ENCODE measurements around the gene AOPEP.
"Not testable (repeated sequence)": the region's sequence is repeated elsewhere in the genome, so short reads cannot be mapped to it uniquely, and the experiment has no call there.

Gene AOPEP

GRCh38 chr9:94931036-94931633 lies 204.6 kb downstream of the AOPEP start:
- H3K4me1 ChIP-seq (ENCODE audit: insufficient read depth, low read length): no peaks in the 10 kb centered on the region

DNA sequence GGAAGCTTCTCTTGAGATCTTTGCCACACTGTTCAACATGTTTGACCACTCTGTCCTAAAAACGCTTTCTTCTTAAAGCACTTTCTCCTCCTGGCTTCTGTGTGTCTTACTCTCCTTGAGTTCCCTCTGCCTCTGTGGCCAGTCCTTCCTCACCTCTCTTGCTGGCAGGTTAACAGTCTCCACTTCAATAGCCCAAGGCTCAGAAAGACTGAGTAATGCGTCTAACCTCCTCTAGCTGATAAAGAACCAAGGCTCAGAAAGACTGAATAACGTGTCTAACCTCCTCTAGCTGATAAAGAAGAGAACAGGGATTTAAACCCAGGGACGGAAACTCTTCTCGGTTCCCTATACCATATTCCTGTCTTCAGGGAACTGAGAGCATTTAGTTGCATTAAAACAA lies 205.2 kb downstream of the AOPEP start:
- Histone ChIP-seq H3K27me3 (ENCODE audit: insufficient read depth, low read length) (no peaks in the 10 kb centered on the region), H3K4me1 (ENCODE audit: insufficient read depth, low read length) (no peaks in the 10 kb centered on the region), H3K9ac (ENCODE audit: low read depth, low read length) (no peak overlapping the region), H3K27ac (ENCODE audit: low read length) (no peak overlapping the region), H3K4me3 (ENCODE audit: low read length) (no peak overlapping the region), H3K36me3 (ENCODE audit: insufficient read depth, low read depth, low read length) (no peaks in the 10 kb centered on the region), H3K9me3 (ENCODE audit: insufficient read depth, low read depth, low read length) (no peaks in the 10 kb centered on the region)

More at GRCh38 chr9:94931036-94931633, 204.6 kb downstream of the AOPEP start:
- Histone ChIP-seq H3K27me3 (ENCODE audit: insufficient read depth, low read length) (no peaks in the 10 kb centered on the region), H3K4me3 (ENCODE audit: low read length) (no peak overlapping the region), H3K36me3 (ENCODE audit: insufficient read depth, low read depth, low read length) (no peaks in the 10 kb centered on the region), H3K9ac (ENCODE audit: low read depth, low read length) (no peak overlapping the region), H3K27ac (ENCODE audit: low read length) (no peak overlapping the region), H3K9me3 (ENCODE audit: insufficient read depth, low read depth, low read length) (no peaks in the 10 kb centered on the region)

GRCh38 chr9:94932652-94933510 lies 206.4 kb downstream of the AOPEP start:
- Histone ChIP-seq H3K4me3 (ENCODE audit: low read length) (no peak overlapping the region), H3K9me3 (ENCODE audit: insufficient read depth, low read depth, low read length) (no peaks in the 10 kb centered on the region), H3K4me1 (ENCODE audit: insufficient read depth, low read length) (no peaks in the 10 kb centered on the region), H3K27ac (ENCODE audit: low read length) (no peak overlapping the region), H3K36me3 (ENCODE audit: insufficient read depth, low read depth, low read length) (no peaks in the 10 kb centered on the region), H3K9ac (ENCODE audit: low read depth, low read length) (no peak overlapping the region), H3K27me3 (ENCODE audit: insufficient read depth, low read length) (no peaks in the 10 kb centered on the region)

GRCh38 chr9:94933511-94933828 lies 207.0 kb downstream of the AOPEP start:
- no peak overlapping the region for H3K4me3 ChIP-seq (ENCODE audit: low read length)
- H3K27ac ChIP-seq (ENCODE audit: low read length): no peak overlapping the region
- H3K9me3 ChIP-seq (ENCODE audit: insufficient read depth, low read depth, low read length): no peaks in the 10 kb centered on the region
- H3K36me3 ChIP-seq (ENCODE audit: insufficient read depth, low read depth, low read length): no peaks in the 10 kb centered on the region
- no peaks in the 10 kb centered on the region for H3K27me3 ChIP-seq (ENCODE audit: insufficient read depth, low read length)
- H3K9ac ChIP-seq (ENCODE audit: low read depth, low read length): no peak overlapping the region
- peaks cover 5% of the 10 kb centered on the region; the same call in 1 of the 2 replicates for H3K4me1 ChIP-seq (ENCODE audit: insufficient read depth, low read length)

DNA sequence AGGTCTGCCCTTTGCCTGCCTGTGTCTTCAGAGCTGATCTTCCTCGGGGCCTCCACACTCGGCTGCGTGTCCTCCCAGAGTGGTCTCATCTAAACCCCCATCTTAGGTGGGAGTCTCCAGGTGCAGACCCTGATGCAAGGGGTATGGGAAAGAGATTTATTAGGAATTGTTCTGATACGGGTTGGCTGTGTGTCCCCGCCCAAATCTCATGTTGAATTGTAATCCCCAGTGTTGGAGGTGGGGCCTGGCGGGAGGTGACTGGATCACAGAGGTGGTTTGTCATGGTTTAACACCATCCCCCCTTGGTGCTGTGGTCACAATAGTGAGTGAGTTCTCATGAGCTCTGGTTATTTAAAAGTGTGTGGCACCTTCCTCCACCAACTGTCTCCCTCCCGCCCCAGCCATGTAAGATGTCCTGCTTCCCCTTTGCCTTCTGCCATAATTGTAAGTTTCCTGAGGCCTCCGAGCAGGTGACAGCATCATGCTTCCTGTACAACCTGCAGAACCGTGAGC lies 208.4 kb downstream of the AOPEP start:
- Histone ChIP-seq H3K9ac (ENCODE audit: low read depth, low read length) (no peak overlapping the region), H3K4me3 (ENCODE audit: low read length) (no peak overlapping the region), H3K36me3 (ENCODE audit: insufficient read depth, low read depth, low read length) (no peaks in the 10 kb centered on the region), H3K27me3 (ENCODE audit: insufficient read depth, low read length) (no peaks in the 10 kb centered on the region), H3K27ac (ENCODE audit: low read length) (no peak overlapping the region), H3K4me1 (ENCODE audit: insufficient read depth, low read length) (peaks cover 7% of the 10 kb centered on the region; the same call in 1 of the 2 replicates), H3K9me3 (ENCODE audit: insufficient read depth, low read depth, low read length) (no peaks in the 10 kb centered on the region)

DNA sequence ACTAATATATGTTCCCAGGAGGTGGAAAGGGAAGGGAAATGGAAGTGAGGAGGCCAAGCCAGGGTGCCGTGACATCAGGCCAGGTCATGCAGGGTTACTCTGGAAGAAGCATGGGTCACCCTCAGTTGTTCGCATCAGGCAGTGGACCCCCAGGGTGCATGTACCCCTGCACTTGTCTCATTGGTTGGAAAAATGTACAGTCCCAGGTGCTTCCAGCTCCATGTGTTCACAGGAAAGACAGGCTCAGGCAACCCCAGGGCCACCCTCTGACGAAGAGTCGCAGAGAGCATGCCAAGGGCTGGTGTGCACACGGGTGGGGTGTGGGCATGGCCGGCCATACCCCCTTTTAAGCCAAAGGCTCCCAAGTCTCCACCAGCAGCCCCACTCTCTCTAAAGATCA lies 208.9 kb downstream of the AOPEP start:
- no peaks in the 10 kb centered on the region for H3K9me3 ChIP-seq (ENCODE audit: insufficient read depth, low read depth, low read length)
- no peaks in the 10 kb centered on the region for H3K36me3 ChIP-seq (ENCODE audit: insufficient read depth, low read depth, low read length)
- H3K4me1 ChIP-seq (ENCODE audit: insufficient read depth, low read length): peaks cover 7% of the 10 kb centered on the region; the same call in 1 of the 2 replicates
- H3K4me3 ChIP-seq (ENCODE audit: low read length): no peak overlapping the region
- no peak overlapping the region for H3K27ac ChIP-seq (ENCODE audit: low read length)
- no peaks in the 10 kb centered on the region for H3K27me3 ChIP-seq (ENCODE audit: insufficient read depth, low read length)
- H3K9ac ChIP-seq (ENCODE audit: low read depth, low read length): no peak overlapping the region

GRCh38 chr9:94936419-94936818 lies 209.9 kb downstream of the AOPEP start:
- no peaks in the 10 kb centered on the region for H3K9me3 ChIP-seq (ENCODE audit: insufficient read depth, low read depth, low read length)
- no peak overlapping the region for H3K9ac ChIP-seq (ENCODE audit: low read depth, low read length)
- no peaks in the 10 kb centered on the region for H3K36me3 ChIP-seq (ENCODE audit: insufficient read depth, low read depth, low read length)
- no peaks in the 10 kb centered on the region for H3K27me3 ChIP-seq (ENCODE audit: insufficient read depth, low read length)
- peaks cover 7% of the 10 kb centered on the region; the same call in 1 of the 2 replicates for H3K4me1 ChIP-seq (ENCODE audit: insufficient read depth, low read length)
- H3K27ac ChIP-seq (ENCODE audit: low read length): no peak overlapping the region
- no peak overlapping the region for H3K4me3 ChIP-seq (ENCODE audit: low read length)

DNA sequence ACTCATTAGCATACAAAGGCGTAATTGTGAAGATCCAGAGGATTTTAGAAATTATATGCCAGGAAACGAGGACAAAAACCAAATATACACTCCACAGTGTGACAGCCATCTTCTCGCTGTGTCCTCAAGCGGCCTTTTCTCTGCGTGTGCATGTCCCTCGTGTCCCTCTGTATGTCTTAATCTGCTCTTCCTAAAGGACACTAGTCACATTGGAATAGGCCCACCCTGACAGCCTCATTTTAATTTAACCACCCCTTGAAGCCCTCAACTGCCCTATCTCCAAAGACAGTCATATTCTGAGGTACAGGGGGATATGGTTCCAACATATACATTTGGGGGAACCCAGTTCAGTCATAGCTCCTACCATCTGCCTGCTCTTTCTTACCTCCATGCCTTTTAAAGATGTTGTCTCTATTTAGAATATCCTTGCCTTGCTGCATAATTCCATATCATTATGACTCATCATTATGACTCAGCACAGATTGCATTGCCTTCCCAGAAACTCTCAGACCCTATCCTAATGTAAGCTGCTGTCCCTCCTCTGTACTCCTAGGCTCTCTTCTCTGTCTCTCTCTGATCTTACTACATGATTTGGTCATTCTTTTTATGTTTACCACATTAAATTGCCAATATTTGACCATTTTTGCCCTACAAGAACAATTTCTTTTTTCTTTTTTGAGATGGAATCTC lies 210.9 kb downstream of the AOPEP start:
- Histone ChIP-seq H3K4me1 (ENCODE audit: insufficient read depth, low read length) (peaks cover 7% of the 10 kb centered on the region; the same call in 1 of the 2 replicates), H3K9ac (ENCODE audit: low read depth, low read length) (no peak overlapping the region), H3K4me3 (ENCODE audit: low read length) (no peak overlapping the region), H3K36me3 (ENCODE audit: insufficient read depth, low read depth, low read length) (no peaks in the 10 kb centered on the region), H3K9me3 (ENCODE audit: insufficient read depth, low read depth, low read length) (no peaks in the 10 kb centered on the region), H3K27ac (ENCODE audit: low read length) (no peak overlapping the region), H3K27me3 (ENCODE audit: insufficient read depth, low read length) (no peaks in the 10 kb centered on the region)

- Histone ChIP-seq H3K27me3 (ENCODE audit: insufficient read depth, low read length) (no peaks in the 10 kb centered on the region), H3K36me3 (ENCODE audit: insufficient read depth, low read depth, low read length) (no peaks in the 10 kb centered on the region), H3K4me1 (ENCODE audit: insufficient read depth, low read length) (peaks cover 7% of the 10 kb centered on the region; the same call in 1 of the 2 replicates), H3K27ac (ENCODE audit: low read length) (no peak overlapping the region), H3K9me3 (ENCODE audit: insufficient read depth, low read depth, low read length) (no peaks in the 10 kb centered on the region), H3K9ac (ENCODE audit: low read depth, low read length) (no peak overlapping the region), H3K4me3 (ENCODE audit: low read length) (no peak overlapping the region)
These were observed 211.9 kb downstream of the AOPEP start for GRCh38 chr9:94938384-94938783.

- H3K4me1 ChIP-seq (ENCODE audit: insufficient read depth, low read length); H3K27me3 ChIP-seq (ENCODE audit: insufficient read depth, low read length); H3K9ac ChIP-seq (ENCODE audit: low read depth, low read length); H3K27ac ChIP-seq (ENCODE audit: low read length); H3K9me3 ChIP-seq (ENCODE audit: insufficient read depth, low read depth, low read length); H3K36me3 ChIP-seq (ENCODE audit: insufficient read depth, low read depth, low read length); H3K4me3 ChIP-seq (ENCODE audit: low read length): not testable (repeated sequence)
These were observed 213.8 kb downstream of the AOPEP start for GRCh38 chr9:94940296-94940695.

- Histone ChIP-seq H3K36me3 (ENCODE audit: insufficient read depth, low read depth, low read length) (no peaks in the 10 kb centered on the region), H3K4me1 (ENCODE audit: insufficient read depth, low read length) (peaks cover 7% of the 10 kb centered on the region; the same call in 1 of the 2 replicates), H3K9me3 (ENCODE audit: insufficient read depth, low read depth, low read length) (no peaks in the 10 kb centered on the region), H3K27ac (ENCODE audit: low read length) (no peak overlapping the region), H3K4me3 (ENCODE audit: low read length) (no peak overlapping the region), H3K9ac (ENCODE audit: low read depth, low read length) (no peak overlapping the region), H3K27me3 (ENCODE audit: insufficient read depth, low read length) (no peaks in the 10 kb centered on the region)
These were observed 214.8 kb downstream of the AOPEP start for GRCh38 chr9:94941211-94941875.

Data from iPS-20b (cell line).